OCI-LY1 (cell line): ENCODE results near the gene MTMR1.

ENCODE experiments used
- H2AFZ ChIP-seq: fragments of 200-600 bp; sonication (generic), shearing (Covaris generic); 2 replicates; pipeline ENCODE4 v1.6.0; 2014; ENCODE audit warnings: antibody characterized with exemption, mild to moderate bottlenecking, low read length
- H3F3A ChIP-seq: fragments of 200-600 bp; sonication (generic), shearing (Covaris generic); 2 replicates; pipeline ENCODE4 v1.6.0; 2014; ENCODE audit warnings: mild to moderate bottlenecking, antibody characterized with exemption, low read length, moderate library complexity; ENCODE audit not compliant: insufficient read depth
- H3K27ac ChIP-seq: fragments of 200-600 bp; sonication (generic); 2 replicates; pipeline ENCODE4 v1.5.1; 2014; ENCODE audit warnings: low read length, mixed run types, mild to moderate bottlenecking, low read depth; ENCODE audit not compliant: poor library complexity, severe bottlenecking
- H3K27me3 ChIP-seq: fragments of 200-600 bp; sonication (generic); 2 replicates; pipeline ENCODE4 v1.6.0; 2014; ENCODE audit warnings: antibody characterized with exemption, mild to moderate bottlenecking, low read length, moderate library complexity; ENCODE audit not compliant: insufficient read depth
- H3K36me3 ChIP-seq: fragments of 200-600 bp; sonication (generic); 2 replicates; pipeline ENCODE4 v1.6.1; 2014; ENCODE audit warnings: mild to moderate bottlenecking, antibody characterized with exemption, low read length, moderate library complexity, mixed read lengths; ENCODE audit not compliant: insufficient read depth
- H3K4me1 ChIP-seq: fragments of 200-600 bp; sonication (generic); 2 replicates; pipeline ENCODE4 v1.5.1; 2014; ENCODE audit warnings: mild to moderate bottlenecking, low read length, moderate library complexity; ENCODE audit not compliant: insufficient read depth, severe bottlenecking
- H3K4me2 ChIP-seq: fragments of 200-600 bp; sonication (generic), shearing (Covaris generic); 2 replicates; pipeline ENCODE4 v1.6.1; 2014; ENCODE audit warnings: low read length
- H3K4me3 ChIP-seq: fragments of 200-600 bp; sonication (generic); 2 replicates; pipeline ENCODE4 v1.5.1; 2014; ENCODE audit warnings: low read length, low read depth, mild to moderate bottlenecking, mixed read lengths; ENCODE audit not compliant: poor library complexity, severe bottlenecking
- H3K79me2 ChIP-seq: fragments of 200-600 bp; shearing (Covaris generic); 2 replicates; pipeline ENCODE4 v1.6.1; 2016; ENCODE audit warnings: mixed run types, low read length, mixed read lengths; ENCODE audit not compliant: insufficient read depth
- H3K9ac ChIP-seq: fragments of 200-600 bp; sonication (generic), shearing (Covaris generic); 2 replicates; pipeline ENCODE4 v1.6.1; 2014; ENCODE audit warnings: mild to moderate bottlenecking, low read length, mixed read lengths
- H3K9me2 ChIP-seq: fragments of 200-600 bp; sonication (generic), shearing (Covaris generic); 2 replicates; pipeline ENCODE4 v1.6.1; 2014; ENCODE audit warnings: low read depth, mild to moderate bottlenecking, low read length, mixed read lengths
- H3K9me3 ChIP-seq: fragments of 200-600 bp; shearing (Covaris generic); 2 replicates; pipeline ENCODE4 v1.6.1; 2014; ENCODE audit warnings: low read length, mixed read lengths
- H4K20me1 ChIP-seq: fragments of 200-600 bp; sonication (generic), shearing (Covaris generic); 2 replicates; pipeline ENCODE4 v1.6.0; 2016; ENCODE audit warnings: mild to moderate bottlenecking, low read length; ENCODE audit not compliant: insufficient read depth
- EZH2 ChIP-seq: fragments of 200-600 bp; sonication (generic), shearing (Covaris generic); IDR thresholded peaks from 2 replicates; pipeline ENCODE4 v1.8.0; 2017; ENCODE audit warnings: borderline replicate concordance, mixed run types, mild to moderate bottlenecking, antibody characterized with exemption, low read length, moderate library complexity, mixed read lengths
- TF ChIP-seq, protein P1 (sequence below): fragments of 200-600 bp; sonication (generic), shearing (Covaris generic); IDR thresholded peaks from 2 replicates; pipeline ENCODE4 v1.5.1; 2017; ENCODE audit warnings: mild to moderate bottlenecking, antibody characterized with exemption, low read length, moderate library complexity, mixed read lengths

The MTMR1 gene

DNA sequence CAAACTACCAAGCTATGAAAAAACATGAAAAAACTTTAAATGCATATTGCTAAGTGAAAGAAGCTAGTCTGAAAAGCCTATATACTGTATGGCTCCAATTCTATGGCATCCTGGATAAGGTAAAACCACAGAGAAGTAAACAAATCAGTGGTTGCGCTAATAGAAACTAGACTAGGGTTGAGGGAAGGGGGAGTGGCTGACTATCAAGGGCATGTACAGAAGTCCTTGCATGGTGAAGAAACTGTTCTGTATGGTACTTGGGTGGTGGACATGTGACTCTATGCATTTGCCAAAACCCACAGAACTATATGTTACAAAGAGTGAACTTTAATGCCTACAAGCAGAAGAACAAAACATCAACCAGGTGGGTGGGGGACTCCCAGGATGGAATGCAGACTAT lies 96.8 kb downstream of the MTMR1 start:
- Histone ChIP-seq H3K4me3 (no peak overlapping the region), H2AFZ (no peak overlapping the region), H3K36me3 (no peaks in the 10 kb centered on the region), H3K27ac (no peak overlapping the region), H4K20me1 (no peaks in the 10 kb centered on the region), H3K4me1 (no peaks in the 10 kb centered on the region), H3K27me3 (no peaks in the 10 kb centered on the region), H3K9me3 (no peaks in the 10 kb centered on the region), H3K9ac (no peak overlapping the region), H3K4me2 (no peak overlapping the region), H3F3A (no peaks in the 10 kb centered on the region), H3K79me2 (no peaks in the 10 kb centered on the region), H3K9me2 (no peaks in the 10 kb centered on the region)
- TF ChIP-seq EZH2, result no peak
- TF ChIP-seq, protein P1, sequence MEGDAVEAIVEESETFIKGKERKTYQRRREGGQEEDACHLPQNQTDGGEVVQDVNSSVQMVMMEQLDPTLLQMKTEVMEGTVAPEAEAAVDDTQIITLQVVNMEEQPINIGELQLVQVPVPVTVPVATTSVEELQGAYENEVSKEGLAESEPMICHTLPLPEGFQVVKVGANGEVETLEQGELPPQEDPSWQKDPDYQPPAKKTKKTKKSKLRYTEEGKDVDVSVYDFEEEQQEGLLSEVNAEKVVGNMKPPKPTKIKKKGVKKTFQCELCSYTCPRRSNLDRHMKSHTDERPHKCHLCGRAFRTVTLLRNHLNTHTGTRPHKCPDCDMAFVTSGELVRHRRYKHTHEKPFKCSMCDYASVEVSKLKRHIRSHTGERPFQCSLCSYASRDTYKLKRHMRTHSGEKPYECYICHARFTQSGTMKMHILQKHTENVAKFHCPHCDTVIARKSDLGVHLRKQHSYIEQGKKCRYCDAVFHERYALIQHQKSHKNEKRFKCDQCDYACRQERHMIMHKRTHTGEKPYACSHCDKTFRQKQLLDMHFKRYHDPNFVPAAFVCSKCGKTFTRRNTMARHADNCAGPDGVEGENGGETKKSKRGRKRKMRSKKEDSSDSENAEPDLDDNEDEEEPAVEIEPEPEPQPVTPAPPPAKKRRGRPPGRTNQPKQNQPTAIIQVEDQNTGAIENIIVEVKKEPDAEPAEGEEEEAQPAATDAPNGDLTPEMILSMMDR, result no peak

DNA sequence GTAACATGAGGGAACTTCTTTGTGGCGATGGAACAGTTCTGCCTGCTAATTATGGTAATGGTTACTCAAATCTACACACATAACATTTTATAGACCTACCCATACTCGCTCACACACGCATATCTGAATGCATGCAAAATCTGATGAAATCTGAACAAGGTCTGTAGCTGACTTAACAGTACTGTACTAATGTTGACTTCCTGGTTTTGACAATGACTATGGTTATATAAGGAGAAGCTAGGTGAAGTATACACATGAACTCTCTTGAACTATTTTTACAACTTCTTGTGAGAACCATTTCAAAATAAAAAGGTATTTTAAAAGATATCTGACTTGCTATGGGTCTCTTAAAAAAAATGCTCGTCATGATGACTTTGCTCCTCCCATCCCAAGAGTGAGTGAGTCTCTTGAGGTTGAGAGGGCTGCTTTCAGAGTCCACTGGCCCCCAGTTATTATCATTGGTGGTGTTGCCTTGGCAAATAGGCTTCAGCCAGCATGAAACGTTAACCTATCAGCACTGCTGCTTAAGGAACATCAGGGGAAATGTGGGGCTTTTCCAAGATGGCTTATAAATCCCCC lies 99.8 kb downstream of the MTMR1 start:
- Histone ChIP-seq H3K9me2 (no peaks in the 10 kb centered on the region), H3K4me3 (no peak overlapping the region), H3K9me3 (no peaks in the 10 kb centered on the region), H3K27ac (no peak overlapping the region), H4K20me1 (no peaks in the 10 kb centered on the region), H3K27me3 (no peaks in the 10 kb centered on the region), H3K36me3 (no peaks in the 10 kb centered on the region), H2AFZ (no peak overlapping the region), H3F3A (no peaks in the 10 kb centered on the region), H3K4me1 (no peaks in the 10 kb centered on the region), H3K4me2 (no peak overlapping the region), H3K79me2 (no peaks in the 10 kb centered on the region), H3K9ac (no peak overlapping the region)
- no peak for TF ChIP-seq EZH2
- TF ChIP-seq, protein P1, result no peak

DNA sequence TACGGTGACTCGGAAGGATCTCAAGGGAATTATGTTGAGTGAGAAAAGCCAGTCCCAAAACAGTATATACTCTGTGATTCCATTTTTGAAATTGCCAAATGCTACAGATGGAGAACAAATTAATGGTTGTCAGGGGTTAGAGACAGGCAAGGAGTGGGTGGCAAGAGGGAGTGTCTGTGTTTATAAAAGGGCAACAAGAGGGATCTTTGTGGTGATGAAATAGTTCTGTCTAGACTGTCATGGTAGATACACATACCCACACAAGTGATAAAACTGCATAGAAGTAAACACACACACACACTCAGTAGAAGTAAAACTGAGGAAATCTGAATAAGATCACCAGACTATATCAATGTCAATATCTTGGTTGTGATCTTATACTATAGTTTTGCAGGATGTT lies 112.5 kb downstream of the MTMR1 start:
- no peak overlapping the region for H3K4me2 ChIP-seq
- H3K9me2 ChIP-seq, result no peaks in the 10 kb centered on the region
- H4K20me1 ChIP-seq, result no peaks in the 10 kb centered on the region
- H3K9me3 ChIP-seq, result no peaks in the 10 kb centered on the region
- no peak overlapping the region for H3K9ac ChIP-seq
- no peak overlapping the region for H3K27ac ChIP-seq
- no peak overlapping the region for H3K4me3 ChIP-seq
- no peaks in the 10 kb centered on the region for H3K27me3 ChIP-seq
- no peaks in the 10 kb centered on the region for H3K36me3 ChIP-seq
- TF ChIP-seq, protein P1, result no peak
- no peak for TF ChIP-seq EZH2
- no peaks in the 10 kb centered on the region for H3K79me2 ChIP-seq
- H2AFZ ChIP-seq, result no peak overlapping the region
- H3K4me1 ChIP-seq, result no peaks in the 10 kb centered on the region
- no peaks in the 10 kb centered on the region for H3F3A ChIP-seq
